ENCODE measurements around the gene TNFRSF11A.

TNFRSF11A gene

DNA sequence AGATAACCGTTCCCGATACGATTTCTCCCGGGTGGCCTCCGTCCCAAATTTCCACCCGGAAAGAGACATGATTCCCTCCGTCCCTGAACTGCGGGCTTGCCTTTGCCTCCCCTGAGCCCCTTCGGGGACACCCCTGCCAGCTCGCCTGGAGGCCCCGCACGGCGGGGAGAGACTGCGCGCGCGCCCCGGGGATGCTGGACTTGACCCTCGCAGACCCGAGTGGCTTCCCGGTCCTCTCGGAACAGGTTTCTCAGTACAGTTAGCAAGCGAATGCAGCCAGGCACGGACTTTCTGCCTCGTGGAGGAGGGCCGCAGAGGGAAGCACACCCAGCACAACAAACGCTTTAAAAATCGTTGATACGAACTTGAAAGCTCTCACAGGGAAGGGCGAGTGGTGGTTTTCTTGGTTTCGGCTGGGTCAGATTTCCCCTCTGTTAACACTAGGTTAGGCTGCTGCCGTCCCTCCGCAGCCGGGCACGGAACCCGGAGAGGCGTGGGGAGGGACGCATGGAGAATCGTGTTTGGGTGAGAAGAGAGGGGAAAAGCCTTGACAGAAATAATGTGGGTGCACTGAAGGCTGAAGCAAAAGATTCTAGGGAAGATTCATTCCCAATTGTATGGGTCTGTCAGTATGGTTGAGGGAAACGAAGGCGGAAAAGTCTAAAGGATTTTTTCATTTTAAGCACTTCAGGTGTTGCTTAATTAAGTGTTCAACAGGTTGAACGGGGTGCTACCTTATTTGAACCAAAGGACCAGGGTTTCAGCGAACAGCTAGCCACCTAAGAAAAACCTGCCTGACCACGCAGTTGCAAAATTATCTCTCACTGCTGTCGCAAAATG, 916 bp downstream of the TNFRSF11A start:
- no peak for DNase-seq (ENCODE audit: low read depth, low spot score)

DNA sequence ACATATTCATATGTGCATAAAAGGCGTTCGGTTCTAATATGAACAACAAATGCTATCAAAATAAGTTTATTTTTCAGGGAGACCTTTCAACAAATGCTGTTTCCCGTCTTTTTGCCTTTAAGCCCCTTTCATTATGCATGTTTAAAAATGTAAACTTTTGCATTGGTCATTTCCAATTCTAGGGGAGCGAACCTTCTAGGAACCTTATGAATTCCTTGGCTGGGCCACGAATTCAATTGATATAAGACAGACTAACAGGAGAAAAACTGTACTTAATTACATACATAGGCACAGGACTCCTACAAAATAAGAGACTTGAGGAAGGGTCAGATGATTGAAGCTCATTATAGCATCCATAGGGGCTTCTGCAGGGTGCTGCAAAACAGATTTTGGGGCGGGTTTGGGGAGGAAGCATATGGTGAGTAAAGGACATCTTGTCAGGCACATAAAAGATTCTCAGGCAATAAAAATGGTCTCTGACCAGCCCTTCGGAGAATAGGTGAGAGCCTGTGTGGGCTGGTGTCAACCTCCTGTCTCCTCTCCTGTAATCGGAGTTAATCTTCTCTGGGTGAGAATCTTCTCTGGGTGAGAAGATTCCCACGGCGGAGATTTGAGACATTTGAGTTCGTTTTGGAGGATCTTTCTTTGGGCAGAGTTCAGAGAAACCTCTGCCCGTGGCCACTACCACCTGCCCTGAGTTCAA, 1.7 kb downstream of the TNFRSF11A start:
- DNase-seq (ENCODE audit: low read depth, low spot score), result no peak

DNA sequence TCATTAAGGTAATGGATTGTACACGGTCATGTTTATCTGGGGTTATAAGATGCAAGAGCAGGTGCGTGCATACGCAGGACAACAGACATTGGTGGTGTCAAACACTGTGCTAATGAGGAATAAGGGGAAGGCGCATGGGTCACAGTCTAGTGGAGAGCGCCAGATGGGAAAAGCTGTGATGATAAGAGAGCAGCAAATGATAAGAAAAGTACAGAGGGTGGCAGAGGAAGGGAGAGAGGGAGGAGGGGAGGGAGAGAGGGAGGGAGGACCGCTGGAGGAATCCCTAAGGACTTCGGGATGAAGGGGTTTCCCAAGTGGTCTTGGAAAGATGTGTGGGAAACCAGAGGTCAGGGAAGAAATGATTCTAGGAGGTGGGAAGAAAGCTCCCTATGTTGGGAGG, 2.9 kb downstream of the TNFRSF11A start:
- no peak for DNase-seq (ENCODE audit: low read depth, low spot score)

DNA sequence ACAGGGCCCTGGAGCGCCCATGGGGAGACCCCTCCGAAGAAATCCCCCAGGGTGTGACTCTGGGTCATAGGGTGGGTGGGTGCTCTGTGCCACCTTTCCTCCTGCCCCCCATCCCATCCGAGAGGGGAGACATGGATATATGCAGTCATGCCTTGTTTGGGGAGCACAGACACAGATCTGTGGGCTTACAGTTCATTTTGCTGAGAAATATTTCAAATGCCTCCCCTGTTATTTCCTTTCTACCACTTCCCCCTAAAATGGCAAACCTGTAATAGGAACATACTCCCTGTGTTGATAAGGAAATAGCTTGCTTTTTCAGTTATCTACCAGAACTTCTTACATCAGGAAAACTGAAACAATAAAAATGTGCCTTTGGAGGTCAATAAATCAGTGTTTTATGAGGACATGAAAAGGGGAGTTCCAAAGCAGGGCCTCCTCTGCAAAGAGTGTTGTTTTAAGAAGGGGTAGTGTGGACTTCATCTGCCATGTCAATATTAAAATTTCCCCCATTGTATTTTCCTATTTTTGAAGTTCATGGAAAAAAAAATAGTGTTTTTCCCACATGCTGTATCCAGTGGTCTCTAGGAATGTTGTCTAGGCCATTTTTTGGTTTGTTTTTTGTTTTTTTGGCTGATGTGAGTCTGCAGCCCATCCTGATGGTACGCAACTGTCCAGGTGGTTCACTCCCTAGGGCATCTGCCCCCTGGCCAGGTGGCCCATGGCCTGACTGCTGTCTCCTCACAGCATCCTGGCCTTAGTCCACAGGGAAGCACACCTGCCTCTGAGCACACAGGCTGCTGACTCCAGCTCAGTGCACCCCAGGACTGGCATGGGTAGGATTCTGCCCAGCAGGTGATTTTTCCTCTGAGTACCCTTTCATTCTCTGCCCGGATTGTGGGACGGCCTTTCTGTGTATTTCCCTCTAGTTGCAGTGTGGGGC, 3.7 kb downstream of the TNFRSF11A start:
- DNase-seq (ENCODE audit: low read depth, low spot score), result no peak

DNA sequence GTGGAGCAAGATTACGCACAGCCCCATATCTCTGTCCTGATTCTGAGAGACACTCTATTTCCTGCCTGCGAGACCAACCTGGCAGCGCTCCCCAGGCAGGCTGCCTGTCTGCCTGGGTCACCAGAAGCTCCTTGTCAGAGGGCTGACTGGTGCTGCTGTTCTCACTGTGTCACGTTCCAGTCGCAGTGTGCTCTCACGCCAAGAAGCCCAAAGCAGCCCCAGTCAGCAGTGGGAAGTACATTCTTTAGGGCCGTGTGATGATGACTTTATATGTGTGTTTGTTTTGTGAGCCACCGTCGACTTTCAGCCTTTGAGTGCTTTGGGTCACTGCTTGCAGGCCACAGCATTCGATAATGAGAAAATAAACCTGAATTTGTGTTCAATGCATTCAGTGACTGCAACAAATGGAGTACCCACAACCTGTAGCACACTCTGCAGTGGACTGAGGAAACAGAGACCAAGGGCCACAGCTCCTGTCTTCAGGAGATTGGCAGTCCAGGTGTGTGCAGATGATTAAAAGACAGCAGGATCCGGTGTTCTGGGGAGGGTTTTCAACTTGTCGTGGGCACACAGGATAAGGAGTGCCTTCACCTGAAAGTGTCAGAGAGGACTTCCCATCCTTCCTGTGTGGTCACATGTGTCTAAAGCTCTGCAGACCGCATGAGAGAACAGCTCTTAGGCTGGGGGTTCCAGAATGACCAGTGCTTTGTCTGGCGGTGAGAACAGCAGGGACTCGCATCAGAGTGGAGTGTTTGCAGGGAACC, 4.8 kb downstream of the TNFRSF11A start:
- DNase-seq (ENCODE audit: low read depth, low spot score), result no peak

DNA sequence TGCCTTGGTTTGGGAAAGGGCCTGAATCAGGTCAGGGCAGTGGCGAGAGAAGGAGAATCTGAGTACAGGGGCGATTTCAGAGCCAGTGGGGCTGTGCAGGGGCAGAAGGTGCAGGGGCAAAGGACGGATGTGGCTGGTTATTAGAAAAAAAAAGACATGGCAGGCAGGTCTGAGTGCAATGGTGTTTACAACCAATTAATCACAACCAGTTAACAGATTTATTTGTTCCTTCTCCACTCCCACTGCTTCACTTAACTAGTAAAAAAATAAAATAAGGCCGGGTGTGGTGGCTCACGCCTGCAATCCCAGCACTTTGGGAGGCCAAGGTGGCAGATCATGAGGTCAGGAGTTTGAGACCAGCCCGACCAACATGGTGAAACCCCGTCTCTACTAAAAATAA, 5.5 kb downstream of the TNFRSF11A start:
- DNase-seq (ENCODE audit: low read depth, low spot score), result no peak

DNA sequence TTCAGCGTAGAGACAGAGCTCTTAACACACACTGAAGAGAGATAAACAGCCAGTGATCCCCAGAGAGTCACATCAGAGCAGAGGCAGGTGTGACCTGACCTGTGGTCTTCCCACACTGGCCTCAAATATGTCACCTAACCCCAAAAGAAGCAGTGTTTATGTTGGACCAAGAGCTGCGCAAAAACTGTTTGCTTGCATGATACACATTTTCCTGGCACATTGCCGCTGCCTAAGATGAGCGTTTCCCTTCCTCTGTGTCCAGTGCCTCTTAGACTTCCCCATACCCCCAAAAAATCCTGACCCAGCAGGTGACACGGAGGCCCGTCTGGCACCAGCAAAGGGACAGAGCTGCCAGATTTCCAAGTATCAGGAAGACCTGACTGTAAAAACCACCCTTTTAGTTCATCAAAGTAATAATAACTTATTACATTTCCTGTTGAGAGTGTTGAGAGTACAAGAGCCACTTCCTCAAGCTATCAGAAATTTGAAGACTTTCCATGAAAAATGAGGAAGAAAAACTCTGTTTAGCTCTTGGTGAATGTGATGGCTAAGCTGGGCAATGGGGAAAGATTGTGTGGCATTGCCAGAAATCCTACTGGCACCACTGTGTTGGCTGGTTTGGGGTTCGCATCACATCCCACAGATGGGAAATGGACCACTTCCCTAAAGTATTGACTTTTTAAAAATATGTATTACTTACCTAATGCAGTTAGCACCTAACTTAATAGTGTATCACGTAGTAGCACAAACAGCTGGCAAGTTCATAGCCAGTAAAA, 6.7 kb downstream of the TNFRSF11A start:
- DNase-seq (ENCODE audit: low read depth, low spot score), result no peak

DNA sequence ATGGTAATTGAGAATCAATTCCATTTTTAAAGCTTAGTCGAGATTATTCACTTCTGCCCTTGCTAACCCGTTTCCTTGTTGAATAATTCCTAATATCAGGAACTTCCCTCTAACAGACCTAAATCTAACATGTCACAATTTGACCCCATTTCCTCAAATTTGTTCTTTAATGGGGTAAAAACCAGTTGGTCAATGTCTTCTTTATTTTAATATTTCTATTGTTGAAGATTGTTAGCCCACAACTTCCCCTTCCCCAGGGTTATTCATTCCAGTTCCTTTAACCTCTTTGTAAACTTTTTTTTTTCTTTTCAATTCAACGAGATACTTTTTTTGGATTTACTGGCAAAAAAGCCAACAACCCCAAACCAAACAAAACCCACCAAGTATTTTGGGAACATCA, 7.3 kb downstream of the TNFRSF11A start:
- no peak for DNase-seq (ENCODE audit: low read depth, low spot score)

DNA sequence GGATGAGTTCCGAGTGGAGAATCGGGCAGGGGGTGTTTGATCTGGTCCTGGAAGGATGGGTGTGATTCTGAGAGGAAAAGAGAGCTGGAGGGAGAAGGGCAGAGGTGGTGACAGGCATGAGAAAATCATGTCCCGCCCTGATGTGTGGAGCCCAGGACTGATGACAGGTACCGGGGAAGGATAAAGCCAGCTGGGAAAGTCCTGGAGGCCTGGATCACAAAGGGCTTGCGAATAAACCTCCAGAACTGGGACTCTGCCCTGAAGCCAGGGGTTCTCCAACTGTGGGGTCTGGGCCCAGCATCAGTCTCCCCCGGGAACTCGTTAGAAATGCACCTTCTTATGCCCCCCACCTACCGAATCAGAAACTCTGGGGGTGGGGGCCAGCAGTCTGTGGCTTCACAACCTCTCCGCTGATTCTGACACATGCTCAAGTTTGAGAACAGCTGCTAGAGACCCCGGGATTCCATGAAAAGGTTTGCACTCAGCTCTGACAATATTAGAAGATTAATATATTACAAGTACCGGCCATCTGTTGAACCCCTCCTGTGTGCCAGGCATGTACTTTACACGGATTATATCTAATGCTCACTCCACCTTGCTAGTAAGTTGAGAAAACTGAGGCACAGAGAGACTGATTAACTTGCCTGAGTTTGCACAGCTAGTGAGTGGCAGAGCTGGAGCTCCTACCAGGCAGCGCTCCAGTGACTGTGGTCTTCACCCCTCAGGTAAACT, 8.0 kb downstream of the TNFRSF11A start:
- no peak for DNase-seq (ENCODE audit: low read depth, low spot score)

DNA sequence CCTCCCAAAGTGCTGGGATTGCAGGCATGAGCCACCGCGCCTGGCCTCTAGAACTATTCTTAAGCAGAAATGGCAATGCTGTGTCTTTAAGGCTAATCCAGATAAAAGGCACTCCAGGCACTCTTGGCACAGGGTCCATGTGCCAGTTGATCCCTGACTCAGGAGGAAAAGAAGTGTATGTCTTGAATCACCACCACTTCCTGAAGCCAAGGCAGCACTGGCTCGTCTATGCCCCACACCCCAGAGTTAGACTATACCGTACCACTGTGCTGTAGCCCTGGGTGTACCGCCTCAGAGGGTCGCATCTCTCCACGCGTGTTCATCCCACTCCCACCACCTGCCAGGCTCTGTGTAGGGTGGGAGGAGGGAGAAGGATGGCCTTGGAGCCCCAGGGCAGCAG, 9.0 kb downstream of the TNFRSF11A start:
- DNase-seq (ENCODE audit: low read depth, low spot score), result no peak

DNA sequence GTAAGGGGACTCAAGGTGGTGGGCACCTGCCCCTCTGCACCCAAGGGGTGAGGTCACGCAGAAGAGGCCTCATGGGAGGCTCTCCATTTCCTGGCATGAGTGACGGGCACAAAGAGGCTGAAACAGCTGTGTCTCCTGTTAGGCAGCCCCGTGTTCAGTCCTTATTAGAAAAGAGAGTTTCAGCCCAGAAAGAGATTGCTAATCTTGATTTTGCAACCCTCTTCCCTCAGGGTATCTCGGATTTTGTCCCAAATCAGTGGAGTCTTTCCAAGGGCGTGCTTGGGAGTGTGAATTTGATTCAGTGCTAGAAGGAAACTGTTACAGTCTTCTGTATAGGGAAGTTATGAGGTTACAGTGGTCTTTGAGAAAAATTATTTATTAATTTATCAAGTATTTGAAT, 10.4 kb downstream of the TNFRSF11A start:
- no peak for DNase-seq (ENCODE audit: low read depth, low spot score)

DNA sequence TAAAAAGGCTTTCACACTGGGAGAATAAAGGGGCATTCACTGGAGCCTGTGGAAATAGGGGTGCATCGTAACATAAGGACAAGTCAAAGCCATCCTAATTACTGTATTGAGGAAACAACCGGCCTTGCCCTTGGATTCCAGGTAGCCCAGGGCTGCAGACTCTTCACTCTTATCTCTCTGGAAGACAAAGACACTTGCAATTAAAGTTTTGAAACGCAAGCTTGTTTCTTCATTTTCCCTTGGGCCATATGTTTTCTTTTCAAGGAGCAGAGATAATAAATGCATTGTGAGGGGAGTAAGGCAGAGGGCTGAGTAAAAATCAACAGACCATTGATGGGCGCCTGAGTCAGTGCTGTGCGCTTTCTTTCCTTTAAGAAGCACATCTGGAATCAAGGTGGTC, 11.5 kb downstream of the TNFRSF11A start:
- DNase-seq (ENCODE audit: low read depth, low spot score), result no peak

DNA sequence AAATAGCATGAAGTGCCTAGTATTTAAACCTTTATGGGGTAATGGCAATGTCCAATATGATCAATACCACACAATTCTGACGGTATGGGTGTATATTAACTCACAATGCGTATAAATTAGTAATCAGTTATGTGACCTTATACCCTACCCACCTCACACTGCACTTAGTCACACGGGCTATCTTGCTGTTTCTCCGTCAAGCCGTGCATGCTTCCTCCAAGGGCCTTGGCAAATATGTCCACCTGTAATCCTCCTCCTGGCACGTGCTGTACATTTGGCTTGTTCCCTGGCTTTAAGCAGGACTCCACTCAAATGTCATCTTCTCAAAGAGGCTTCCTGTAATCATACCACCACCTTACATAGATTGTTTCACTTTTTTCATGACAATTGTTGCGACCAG, 12.2 kb downstream of the TNFRSF11A start:
- DNase-seq (ENCODE audit: low read depth, low spot score), result no peak

DNA sequence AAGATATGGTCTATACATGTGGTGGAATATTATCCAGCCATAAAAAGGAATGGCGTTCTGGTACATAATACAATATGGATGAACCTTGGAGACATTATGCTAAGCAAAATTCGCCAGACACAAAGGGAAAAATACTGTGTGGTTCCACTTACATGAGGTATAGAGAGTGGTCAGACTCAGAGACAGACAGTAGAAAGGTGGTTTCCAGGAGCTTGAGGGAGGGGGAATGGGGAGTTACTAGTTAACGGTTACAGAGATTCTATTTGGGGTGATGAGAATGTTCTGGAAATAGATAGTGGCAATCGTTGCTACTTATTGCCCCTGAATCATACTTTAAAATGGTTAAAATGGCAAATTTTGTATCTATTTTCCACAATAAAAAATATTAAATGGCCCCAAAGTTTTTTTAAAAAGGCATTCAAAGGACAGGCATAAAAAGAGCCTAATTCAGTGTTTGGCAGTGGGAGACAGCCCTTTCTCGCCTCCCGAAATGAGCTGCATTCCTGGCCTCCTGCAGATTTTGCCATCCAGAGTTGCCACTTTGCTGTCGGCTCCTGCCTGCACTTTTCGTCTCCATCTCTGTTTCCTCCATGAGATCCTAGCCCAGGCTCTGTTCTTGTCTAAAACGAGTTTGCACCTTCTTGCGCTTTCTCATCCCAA, 13.5 kb downstream of the TNFRSF11A start:
- DNase-seq (ENCODE audit: low read depth, low spot score), result no peak

DNA sequence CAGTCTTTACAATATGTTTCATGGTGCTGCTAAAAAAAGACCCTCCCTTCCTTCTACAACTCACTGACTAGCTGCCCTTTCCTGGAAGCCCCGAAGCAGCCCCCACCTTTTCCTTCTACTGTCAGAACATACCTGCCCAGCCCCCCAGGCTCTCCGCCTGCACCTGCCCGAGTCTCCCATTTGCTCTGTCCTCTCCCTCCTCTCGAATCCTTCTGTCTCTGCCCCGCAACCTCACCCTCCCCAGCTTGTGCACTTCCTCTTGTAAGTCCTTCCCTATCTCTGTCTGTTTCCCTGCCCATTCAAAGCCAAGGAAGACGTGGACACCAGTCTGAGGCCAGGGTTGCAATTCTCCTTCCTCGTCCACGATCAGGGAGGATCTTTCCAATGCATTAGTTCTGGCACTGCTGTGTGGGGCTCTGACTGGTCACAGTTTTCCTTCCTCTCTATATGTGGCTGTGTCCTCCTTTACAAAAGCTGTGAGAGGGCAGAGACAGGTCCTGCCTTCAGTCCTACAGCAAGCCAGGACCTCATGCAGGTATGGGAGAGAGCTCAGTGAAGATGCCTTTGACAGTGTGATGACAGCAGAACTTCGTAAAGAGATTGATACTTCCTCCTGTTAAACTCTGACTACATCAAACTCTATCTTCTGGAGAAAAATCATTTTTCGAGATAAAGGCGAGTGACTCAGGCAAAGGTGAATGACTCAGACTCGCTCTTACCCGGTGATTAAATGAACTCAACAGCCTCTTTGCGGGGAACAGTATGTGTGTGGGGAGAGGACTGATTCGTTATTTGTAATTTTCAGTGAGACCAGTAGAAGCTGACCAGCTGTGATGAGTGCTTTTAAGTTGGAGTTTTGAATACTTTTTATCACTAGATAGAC, 14.2 kb downstream of the TNFRSF11A start:
- no peak for DNase-seq (ENCODE audit: low read depth, low spot score)

DNA sequence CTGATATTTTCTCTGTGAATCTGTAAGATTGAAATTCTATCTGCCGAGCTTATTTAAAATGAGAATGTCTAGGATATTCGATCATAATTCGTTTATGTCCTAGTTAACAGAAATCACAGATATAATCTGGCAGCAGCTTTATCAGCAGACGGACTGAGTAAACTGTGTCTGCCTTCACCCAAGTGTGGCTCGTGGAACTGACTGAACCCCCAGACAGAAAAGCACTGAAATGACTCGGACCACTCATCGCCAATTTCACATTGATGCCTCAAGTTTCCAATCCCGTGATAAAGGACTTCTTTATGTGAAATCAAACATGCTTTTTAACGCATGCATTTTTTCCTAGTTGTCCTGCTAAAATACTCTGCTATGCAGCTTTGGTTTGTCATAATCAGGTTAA, 15.9 kb downstream of the TNFRSF11A start:
- no peak for DNase-seq (ENCODE audit: low read depth, low spot score)

DNA sequence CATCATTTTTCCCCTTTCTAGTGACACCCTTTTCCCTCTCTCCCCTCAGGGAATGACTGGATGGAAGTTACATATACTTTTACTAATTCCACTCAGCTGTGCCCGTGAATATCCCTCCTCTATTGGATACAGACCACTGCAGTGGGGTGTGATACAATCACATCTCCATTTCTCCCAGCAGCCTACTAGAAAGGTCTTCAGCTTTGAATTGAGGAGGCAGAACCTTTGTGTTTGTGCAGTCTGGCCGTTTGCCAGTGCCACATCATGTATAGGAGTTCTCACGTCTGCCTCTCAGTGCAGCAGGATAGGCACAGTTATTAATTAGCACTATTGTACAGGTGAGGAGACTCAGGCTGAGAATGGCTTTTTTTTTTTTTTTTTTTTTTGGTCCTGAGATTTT, 16.4 kb downstream of the TNFRSF11A start:
- no peak for DNase-seq (ENCODE audit: low read depth, low spot score)

DNA sequence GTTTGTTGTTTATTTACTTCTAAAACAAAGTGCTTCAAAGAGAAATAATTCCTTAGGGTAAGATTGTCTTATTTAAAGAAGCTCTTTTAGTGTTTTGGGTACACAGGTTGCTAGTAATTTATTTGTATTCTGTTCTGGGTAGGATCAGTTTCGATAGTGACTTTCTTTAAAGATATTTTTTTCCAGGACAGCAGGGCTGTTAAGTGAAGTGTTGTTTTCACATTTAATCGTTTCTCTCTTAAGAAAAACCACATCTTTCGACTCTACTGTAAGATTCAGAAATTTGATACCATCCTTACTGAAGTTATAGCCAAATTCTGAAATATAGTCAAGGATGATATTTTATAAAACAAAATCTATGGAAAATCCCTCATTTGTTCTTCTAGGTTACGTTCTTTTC, 17.8 kb downstream of the TNFRSF11A start:
- no peak for DNase-seq (ENCODE audit: low read depth, low spot score)
